T-helper 1 cell (primary cell): Measurements from ENCODE around the gene AGL.
"Not testable (repeated sequence)": the region's sequence is repeated elsewhere in the genome, so short reads cannot be mapped to it uniquely, and the experiment has no call there.

Experiments
- DNase-seq, 5 donors: peaks; one replicate each; pipeline ENCODE4 v3.0.0-alpha.2; 2012 to 2020
- total RNA-seq, 4 donors: gene quantifications; one replicate each; lab custom pipeline; 2026; lab: John Stamatoyannopoulos, UW

AGL gene
- total RNA-seq = 34.6 to 59.5 (median 47.3) reads per million in 4 donors

- peak; percentile 77 to 87 (median 84) for DNase-seq
Measured at GRCh38 chr1:99849744-99850458, at the start of gene AGL. Gene AGL (plus strand): TSS chr1:99850361. CDS start chr1:99851043, 682 bp downstream.

- no peak for DNase-seq
Measured at GRCh38 chr1:99801584-99801983, 48.6 kb upstream of the AGL start.

- no peak for DNase-seq
Measured at GRCh38 chr1:99806882-99807281, 43.3 kb upstream of the AGL start.

GRCh38 chr1:99808391-99809115, 41.6 kb upstream of the AGL start:
- DNase-seq = peak in 3 of 5 donors; percentile 28 to 72 (median 34)

GRCh38 chr1:99811075-99811474, 39.1 kb upstream of the AGL start:
- no peak for DNase-seq

- DNase-seq = no peak
Measured at GRCh38 chr1:99811747-99812146, 38.4 kb upstream of the AGL start.

- no peak for DNase-seq
Measured at GRCh38 chr1:99814373-99814900, 35.7 kb upstream of the AGL start.

- DNase-seq = no peak
Measured at GRCh38 chr1:99816656-99817055, 33.5 kb upstream of the AGL start.

- no peak for DNase-seq
Measured at GRCh38 chr1:99818063-99818699, 32.0 kb upstream of the AGL start.

GRCh38 chr1:99820546-99820945, 29.6 kb upstream of the AGL start:
- DNase-seq = peak in 1 of 5 donors; percentile 77

- no peak for DNase-seq
Measured at GRCh38 chr1:99825098-99825497, 25.1 kb upstream of the AGL start.

GRCh38 chr1:99825702-99826101, 24.5 kb upstream of the AGL start:
- no peak for DNase-seq

GRCh38 chr1:99827970-99828369, 22.2 kb upstream of the AGL start:
- DNase-seq = no peak

- DNase-seq = no peak
Measured at GRCh38 chr1:99829269-99829668, 20.9 kb upstream of the AGL start.

- DNase-seq = not testable (repeated sequence)
Measured at GRCh38 chr1:99833911-99834310, 16.2 kb upstream of the AGL start.

GRCh38 chr1:99836171-99837103, 13.7 kb upstream of the AGL start:
- not testable (repeated sequence) for DNase-seq

- DNase-seq = not testable (repeated sequence)
Measured at GRCh38 chr1:99840353-99840752, 9.8 kb upstream of the AGL start.

GRCh38 chr1:99843760-99844159, 6.4 kb upstream of the AGL start:
- no peak for DNase-seq

- DNase-seq = not testable (repeated sequence)
Measured at GRCh38 chr1:99845201-99845600, 5.0 kb upstream of the AGL start.

- no peak for DNase-seq
Measured at GRCh38 chr1:99849413-99849743, 783 bp upstream of the AGL start.

GRCh38 chr1:99850459-99851291, 514 bp downstream of the AGL start:
- no peak for DNase-seq
